Vagina (tissue), 2 donors: Measurements from ENCODE around the gene ROR2. TPM values are rescaled to one million over a fixed set of nuclear protein-coding genes. Genes with fewer than 3 reads are reported as not detected.

Experiments
- DNase-seq, 2 donors: peaks; one replicate each; pipeline ENCODE4 v3.0.0-alpha.2; 2017; ENCODE audit errors: extremely low spot score in 2 of 2
- H3K27ac ChIP-seq: fragments of 200-600 bp; sonication (generic); one replicate; pipeline ENCODE4 v1.5.1; 2019
- H3K27me3 ChIP-seq: fragments of 200-600 bp; sonication (generic); one replicate; pipeline ENCODE4 v1.5.1; 2019
- H3K36me3 ChIP-seq, 2 donors: fragments of 200-600 bp; sonication (generic); one replicate each; pipeline ENCODE4 v1.5.1; 2017 to 2019
- H3K4me1 ChIP-seq: fragments of 200-600 bp; sonication (generic); one replicate; pipeline ENCODE4 v1.5.1; 2019
- H3K4me3 ChIP-seq, 2 donors: fragments of 200-600 bp; sonication (generic); 1 replicate in 1 of 2; 2 replicates in 1 of 2; pipeline ENCODE4 v1.5.1; 2016 to 2019
- H3K9me3 ChIP-seq: fragments of 200-600 bp; sonication (generic); one replicate; pipeline ENCODE4 v1.5.1; 2019
- CTCF ChIP-seq, 3 experiments: fragments of 450-650 bp in 2 of 3; fragments of 200-600 bp in 1 of 3; sonication (generic) in 1 of 3; IDR thresholded peaks; one replicate each; pipeline ENCODE4 v1.5.1; 2017 to 2019; ENCODE audit warnings: antibody characterized with exemption in 3 of 3, mild to moderate bottlenecking in 2 of 3, moderate library complexity in 2 of 3
- POLR2A ChIP-seq, 2 donors: fragments of 450-650 bp; IDR thresholded peaks; one replicate each; pipeline ENCODE4 v1.6.1; 2017; ENCODE audit warnings: antibody characterized with exemption in 2 of 2, mild to moderate bottlenecking in 2 of 2, moderate library complexity in 2 of 2
- POLR2AphosphoS5 ChIP-seq, 2 donors: sonication (generic); formaldehyde crosslinking; IDR thresholded peaks; one replicate each; pipeline ENCODE4 v1.9.0; 2017; ENCODE audit warnings: antibody characterized with exemption in 2 of 2, mild to moderate bottlenecking in 2 of 2, low read depth in 1 of 2; ENCODE audit not compliant: insufficient read depth in 1 of 2
- intact Hi-C: fragments of 100-400 bp; cut with DNase I; formaldehyde crosslinking; loops from one replicate; pipeline ENCODE4 v1.15.1; 2023
- total RNA-seq: library from RNA; depleted of rRNA; stranded (reverse); fragments of >200 nt; gene quantifications from one replicate; pipeline ENCODE4 v1.2.3, GENCODE V29; 2016

The ROR2 gene
- total RNA-seq, 1 donor from 2014 or later: 22.3 TPM

- TF ChIP-seq CTCF (IDR thresholded peaks at IDR 0.05) (no peak), POLR2AphosphoS5 (IDR thresholded peaks at IDR 0.05; ENCODE audit: insufficient read depth in 1 of 2, low read depth in 1 of 2) (no peak), POLR2A (IDR thresholded peaks at IDR 0.05) (no peak)
- Histone ChIP-seq H3K36me3 (no peaks in the 10 kb centered on the region), H3K27me3 (no peaks in the 10 kb centered on the region), H3K27ac (no peak overlapping the region), H3K4me3 (no peak overlapping the region), H3K4me1 (peaks cover 6% of the 10 kb centered on the region), H3K9me3 (no peaks in the 10 kb centered on the region)
- intact Hi-C loops: no loop called here
- DNase-seq: no peak
These were observed 163.7 kb downstream of the ROR2 start for GRCh38 chr9:91786132-91786896.

GRCh38 chr9:91785447-91785842 lies 164.6 kb downstream of the ROR2 start:
- H3K9me3 ChIP-seq: no peaks in the 10 kb centered on the region
- no peaks in the 10 kb centered on the region for H3K36me3 ChIP-seq
- TF ChIP-seq CTCF (IDR thresholded peaks at IDR 0.05): no peak
- TF ChIP-seq POLR2AphosphoS5 (IDR thresholded peaks at IDR 0.05; ENCODE audit: insufficient read depth in 1 of 2, low read depth in 1 of 2): no peak
- no peak for TF ChIP-seq POLR2A (IDR thresholded peaks at IDR 0.05)
- no peak overlapping the region for H3K4me3 ChIP-seq
- intact Hi-C loops: no loop called here
- no peaks in the 10 kb centered on the region for H3K27me3 ChIP-seq
- DNase-seq: no peak
- peaks cover 6% of the 10 kb centered on the region for H3K4me1 ChIP-seq
- H3K27ac ChIP-seq: no peak overlapping the region

GRCh38 chr9:91784673-91785446 lies 165.2 kb downstream of the ROR2 start:
- H3K4me1 ChIP-seq: peaks cover 6% of the 10 kb centered on the region

GRCh38 chr9:91783876-91784672 lies 166.0 kb downstream of the ROR2 start:
- H3K4me1 ChIP-seq: peaks cover 6% of the 10 kb centered on the region

More at GRCh38 chr9:91784673-91785446, 165.2 kb downstream of the ROR2 start:
- DNase-seq: no peak
- no peak for TF ChIP-seq POLR2AphosphoS5 (IDR thresholded peaks at IDR 0.05; ENCODE audit: insufficient read depth in 1 of 2, low read depth in 1 of 2)
- TF ChIP-seq POLR2A (IDR thresholded peaks at IDR 0.05): no peak
- no peak for TF ChIP-seq CTCF (IDR thresholded peaks at IDR 0.05)
- Histone ChIP-seq H3K4me3 (no peak overlapping the region), H3K27ac (no peak overlapping the region), H3K9me3 (no peaks in the 10 kb centered on the region), H3K36me3 (no peaks in the 10 kb centered on the region), H3K27me3 (no peaks in the 10 kb centered on the region)
- intact Hi-C loops: no loop called here

More at GRCh38 chr9:91783876-91784672, 166.0 kb downstream of the ROR2 start:
- Histone ChIP-seq H3K36me3 (no peaks in the 10 kb centered on the region), H3K27ac (no peak overlapping the region), H3K9me3 (no peaks in the 10 kb centered on the region), H3K4me3 (no peak overlapping the region), H3K27me3 (no peaks in the 10 kb centered on the region)
- peak in 1 of 2 donors; percentile 94 for DNase-seq
- TF ChIP-seq POLR2AphosphoS5 (IDR thresholded peaks at IDR 0.05; ENCODE audit: insufficient read depth in 1 of 2, low read depth in 1 of 2) (no peak), POLR2A (IDR thresholded peaks at IDR 0.05) (no peak), CTCF (IDR thresholded peaks at IDR 0.05) (no peak)
- intact Hi-C loops: no loop called here
